WTC11 (cell line): ENCODE data around the gene FOLR1.

ENCODE experiments used
- CREM ChIP-seq: sonication (generic); formaldehyde crosslinking; IDR thresholded peaks from 2 replicates; pipeline ENCODE4 v1.8.1; 2022; ENCODE audit warnings: mild to moderate bottlenecking, missing genetic modification reagents, moderate library complexity
- FOXK1 ChIP-seq: sonication (generic); formaldehyde crosslinking; IDR thresholded peaks from 2 replicates; pipeline ENCODE4 v1.8.0; 2022; ENCODE audit warnings: mild to moderate bottlenecking, moderate library complexity, missing genetic modification reagents
- HMGA2 ChIP-seq: fragments of 250-450 bp; sonication (Bioruptor Pico); IDR thresholded peaks from 2 replicates; pipeline ENCODE4 v1.4.0; 2021; ENCODE audit warnings: mild to moderate bottlenecking, moderate library complexity
- TF ChIP-seq, protein P1 (sequence below): fragments of 200-600 bp; IDR thresholded peaks from 2 replicates; pipeline ENCODE4 v1.8.0; 2022; ENCODE audit warnings: antibody characterized with exemption
- TF ChIP-seq, protein P2 (sequence below): sonication (generic); formaldehyde crosslinking; IDR thresholded peaks from 2 replicates; pipeline ENCODE4 v1.8.1; 2022; ENCODE audit warnings: mild to moderate bottlenecking, missing genetic modification reagents, moderate library complexity, borderline replicate concordance
- TF ChIP-seq, protein P3 (sequence below): sonication (generic); formaldehyde crosslinking; IDR thresholded peaks from 2 replicates; pipeline ENCODE4 v1.8.0; 2022; ENCODE audit warnings: mild to moderate bottlenecking, missing genetic modification reagents

DNA sequence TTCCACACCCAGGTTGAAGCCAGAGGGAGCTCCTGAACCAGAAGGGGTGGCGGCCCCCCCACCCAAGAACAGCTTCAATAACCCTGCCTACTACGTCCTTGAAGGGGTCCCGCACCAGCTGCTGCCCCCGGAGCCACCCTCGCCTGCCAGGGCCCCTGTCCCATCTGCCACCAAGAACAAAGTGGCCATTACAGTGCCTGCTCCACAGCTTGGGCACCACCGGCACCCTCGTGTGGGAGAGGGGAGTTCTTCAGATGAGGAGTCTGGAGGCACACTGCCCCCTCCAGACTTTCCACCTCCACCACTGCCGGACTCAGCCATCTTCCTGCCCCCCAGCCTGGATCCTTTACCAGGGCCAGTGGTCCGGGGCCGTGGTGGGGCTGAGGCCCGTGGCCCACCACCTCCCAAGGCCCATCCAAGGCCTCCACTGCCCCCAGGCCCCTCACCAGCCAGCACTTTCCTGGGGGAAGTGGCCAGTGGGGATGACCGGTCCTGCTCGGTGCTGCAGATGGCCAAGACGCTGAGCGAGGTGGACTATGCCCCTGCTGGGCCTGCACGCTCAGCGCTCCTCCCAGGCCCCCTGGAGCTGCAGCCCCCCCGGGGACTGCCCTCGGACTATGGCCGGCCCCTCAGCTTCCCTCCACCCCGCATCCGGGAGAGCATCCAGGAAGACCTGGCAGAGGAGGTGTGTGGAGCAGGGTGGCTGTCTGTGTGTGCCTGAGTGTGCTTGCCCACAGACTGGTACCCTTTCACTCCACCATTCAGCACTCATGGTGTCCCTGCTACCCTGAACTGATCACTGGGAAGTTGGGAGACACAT is 45.4 kb downstream of the FOLR1 start:
- TF ChIP-seq, protein P1, sequence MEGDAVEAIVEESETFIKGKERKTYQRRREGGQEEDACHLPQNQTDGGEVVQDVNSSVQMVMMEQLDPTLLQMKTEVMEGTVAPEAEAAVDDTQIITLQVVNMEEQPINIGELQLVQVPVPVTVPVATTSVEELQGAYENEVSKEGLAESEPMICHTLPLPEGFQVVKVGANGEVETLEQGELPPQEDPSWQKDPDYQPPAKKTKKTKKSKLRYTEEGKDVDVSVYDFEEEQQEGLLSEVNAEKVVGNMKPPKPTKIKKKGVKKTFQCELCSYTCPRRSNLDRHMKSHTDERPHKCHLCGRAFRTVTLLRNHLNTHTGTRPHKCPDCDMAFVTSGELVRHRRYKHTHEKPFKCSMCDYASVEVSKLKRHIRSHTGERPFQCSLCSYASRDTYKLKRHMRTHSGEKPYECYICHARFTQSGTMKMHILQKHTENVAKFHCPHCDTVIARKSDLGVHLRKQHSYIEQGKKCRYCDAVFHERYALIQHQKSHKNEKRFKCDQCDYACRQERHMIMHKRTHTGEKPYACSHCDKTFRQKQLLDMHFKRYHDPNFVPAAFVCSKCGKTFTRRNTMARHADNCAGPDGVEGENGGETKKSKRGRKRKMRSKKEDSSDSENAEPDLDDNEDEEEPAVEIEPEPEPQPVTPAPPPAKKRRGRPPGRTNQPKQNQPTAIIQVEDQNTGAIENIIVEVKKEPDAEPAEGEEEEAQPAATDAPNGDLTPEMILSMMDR: no peak
- TF ChIP-seq HMGA2 (CRISPR knock-in tag): no peak
- TF ChIP-seq CREM: no peak
- no peak for TF ChIP-seq FOXK1 (CRISPR knock-in tag)
- TF ChIP-seq, protein P2, sequence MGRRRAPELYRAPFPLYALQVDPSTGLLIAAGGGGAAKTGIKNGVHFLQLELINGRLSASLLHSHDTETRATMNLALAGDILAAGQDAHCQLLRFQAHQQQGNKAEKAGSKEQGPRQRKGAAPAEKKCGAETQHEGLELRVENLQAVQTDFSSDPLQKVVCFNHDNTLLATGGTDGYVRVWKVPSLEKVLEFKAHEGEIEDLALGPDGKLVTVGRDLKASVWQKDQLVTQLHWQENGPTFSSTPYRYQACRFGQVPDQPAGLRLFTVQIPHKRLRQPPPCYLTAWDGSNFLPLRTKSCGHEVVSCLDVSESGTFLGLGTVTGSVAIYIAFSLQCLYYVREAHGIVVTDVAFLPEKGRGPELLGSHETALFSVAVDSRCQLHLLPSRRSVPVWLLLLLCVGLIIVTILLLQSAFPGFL (CRISPR knock-in tag): no peak
- TF ChIP-seq, protein P3, sequence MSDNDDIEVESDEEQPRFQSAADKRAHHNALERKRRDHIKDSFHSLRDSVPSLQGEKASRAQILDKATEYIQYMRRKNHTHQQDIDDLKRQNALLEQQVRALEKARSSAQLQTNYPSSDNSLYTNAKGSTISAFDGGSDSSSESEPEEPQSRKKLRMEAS (CRISPR knock-in tag): no peak
